HCT116 (cell line): ENCODE measurements around the gene LCN2. TPM values are rescaled to one million over a fixed set of nuclear protein-coding genes. Genes with fewer than 3 reads are reported as not detected.
A peak's percentile ranks its signal among the peaks of the same experiment; 100 is the strongest.

Source experiments
- ATAC-seq: fragments of 200-7000 bp; cut with Tn5 transposase; 2 replicates; pipeline ENCODE4 v1.9.1; 2020; ENCODE audit warnings: mild to moderate bottlenecking, moderate library complexity
- BruUV-seq: library from RNA; stranded (reverse); fragments of 400-500 nt; replicated peaks from 2 replicates; lab custom pipeline; 2021; lab: Mats Ljungman, UMichigan
- CTCF ChIA-PET: fragments of 300-600 bp; sonication (Branson Sonifier 250); formaldehyde crosslinking; loops from one replicate; lab custom pipeline; 2021; ENCODE audit warnings: antibody characterized with exemption; lab: Charles Lee
- POLR2A ChIA-PET: fragments of 300-600, 350-600 bp; sonication (Branson Sonifier 250); formaldehyde crosslinking; loops from one replicate; lab custom pipeline; 2021; ENCODE audit warnings: antibody characterized with exemption; lab: Charles Lee
- RAD21 ChIA-PET, 2 experiments: fragments of 300-600 bp; sonication (Branson Sonifier 250); formaldehyde crosslinking; loops; one replicate each; lab custom pipeline; 2023; ENCODE audit warnings: low total read pairs in 2 of 2; ENCODE audit not compliant: uncharacterized antibody in 2 of 2, unreplicated experiment in 2 of 2, low non-redundant PET in 1 of 2; lab: Charles Lee
- DNase-seq: peaks from one replicate; pipeline ENCODE4 v3.0.0-alpha.2; 2010; ENCODE audit warnings: low read depth, low spot score
- H2AFZ ChIP-seq: fragments of 200-600 bp; shearing (Covaris generic), sonication (generic); 2 replicates; pipeline ENCODE4 v1.6.1; 2017; ENCODE audit warnings: low read depth, mixed run types, mixed read lengths, antibody characterized with exemption, low read length; ENCODE audit not compliant: poor library complexity, severe bottlenecking
- H3K27ac ChIP-seq: 2 replicates; pipeline ENCODE4 v1.5.1; 2012; ENCODE audit warnings: low read depth, low read length
- H3K27me3 ChIP-seq: fragments of 200-600 bp; sonication (generic); 2 replicates; pipeline ENCODE4 v1.6.1; 2016; ENCODE audit warnings: mixed run types, low read length, mixed read lengths; ENCODE audit not compliant: insufficient read depth
- H3K36me3 ChIP-seq, 2 experiments: fragments of 200-500 bp in 1 of 2; fragments of 200-600 bp in 1 of 2; sonication (Bioruptor generic) in 1 of 2; sonication (generic) in 1 of 2; 2 replicates each; pipeline versions ENCODE4 v1.5.1 to v1.6.1; 2014 to 2016; ENCODE audit warnings: low read length in 2 of 2, inconsistent platforms in 1 of 2, mixed read lengths in 1 of 2, mixed run types in 1 of 2; ENCODE audit not compliant: insufficient read depth in 2 of 2, control insufficient read depth in 1 of 2
- H3K4me1 ChIP-seq, 2 experiments: fragments of 200-600 bp in 1 of 2; sonication (generic) in 1 of 2; 2 replicates each; pipeline versions ENCODE4 v1.5.1 to v1.6.1; 2012 to 2017; ENCODE audit warnings: low read length in 2 of 2, inconsistent platforms in 1 of 2, mild to moderate bottlenecking in 1 of 2, mixed read lengths in 1 of 2, mixed run types in 1 of 2, moderate library complexity in 1 of 2; ENCODE audit not compliant: insufficient read depth in 2 of 2, control insufficient read depth in 1 of 2
- H3K4me2 ChIP-seq: fragments of 200-600 bp; sonication (generic); 2 replicates; pipeline ENCODE4 v1.6.1; 2017; ENCODE audit warnings: mixed run types, low read length, mixed read lengths
- H3K4me3 ChIP-seq, 2 experiments: fragments of 200-600 bp in 1 of 2; sonication (generic) in 1 of 2; replicated peaks in 1 of 2; 2 replicates each; pipeline ENCODE4 v1.5.1; 2011 to 2016; ENCODE audit warnings: low read length in 2 of 2, control low read depth in 1 of 2, low read depth in 1 of 2, mild to moderate bottlenecking in 1 of 2, mixed read lengths in 1 of 2, mixed run types in 1 of 2
- H3K79me2 ChIP-seq: fragments of 200-600 bp; sonication (generic); 2 replicates; pipeline ENCODE4 v1.6.1; 2017; ENCODE audit warnings: mild to moderate bottlenecking, mixed run types, low read length, moderate library complexity, mixed read lengths; ENCODE audit not compliant: insufficient read depth
- H3K9ac ChIP-seq: fragments of 200-600 bp; sonication (generic); 2 replicates; pipeline ENCODE4 v1.6.1; 2016; ENCODE audit warnings: low read length, mixed read lengths
- H3K9me2 ChIP-seq: fragments of 200-600 bp; sonication (generic), shearing (Covaris generic); 2 replicates; pipeline ENCODE4 v1.6.1; 2017; ENCODE audit warnings: mixed run types, mild to moderate bottlenecking, moderate library complexity; ENCODE audit not compliant: insufficient read depth
- H3K9me3 ChIP-seq, 2 experiments: fragments of 200-500 bp in 1 of 2; fragments of 200-600 bp in 1 of 2; sonication (Bioruptor generic) in 1 of 2; sonication (generic) in 1 of 2; 2 replicates each; pipeline ENCODE4 v1.6.1; 2014 to 2017; ENCODE audit warnings: low read length in 2 of 2, mixed read lengths in 2 of 2, inconsistent platforms in 1 of 2, low read depth in 1 of 2, mild to moderate bottlenecking in 1 of 2, mixed run types in 1 of 2, moderate library complexity in 1 of 2; ENCODE audit not compliant: control insufficient read depth in 1 of 2, insufficient read depth in 1 of 2
- H4K20me1 ChIP-seq: fragments of 200-600 bp; sonication (generic), shearing (Covaris generic); 2 replicates; pipeline ENCODE4 v1.6.1; 2017; ENCODE audit warnings: mixed run types, mild to moderate bottlenecking, moderate library complexity; ENCODE audit not compliant: insufficient read depth
- CBX3 ChIP-seq: IDR thresholded peaks from 2 replicates; pipeline ENCODE4 v1.6.1; 2012; ENCODE audit warnings: low read depth
- EGR1 ChIP-seq: IDR thresholded peaks from 2 replicates; pipeline ENCODE4 v1.6.1; 2012; ENCODE audit warnings: low read depth
- EZH2 ChIP-seq: fragments of 200-600 bp; sonication (generic); IDR thresholded peaks from 2 replicates; pipeline ENCODE4 v1.6.1; 2017; ENCODE audit warnings: antibody characterized with exemption, mixed run types
- EZH2phosphoT487 ChIP-seq: fragments of 200-600 bp; IDR thresholded peaks from 2 replicates; pipeline ENCODE4 v1.6.1; 2018; ENCODE audit warnings: antibody characterized with exemption, borderline replicate concordance
- JUND ChIP-seq: IDR thresholded peaks from 2 replicates; pipeline ENCODE4 v1.6.1; 2012
- POLR2A ChIP-seq: IDR thresholded peaks from 2 replicates; pipeline ENCODE4 v1.7.0; 2011; ENCODE audit warnings: borderline replicate concordance; ENCODE audit not compliant: insufficient read depth, insufficient read length; ENCODE audit errors: extremely low read depth
- POLR2AphosphoS5 ChIP-seq: IDR thresholded peaks from 2 replicates; pipeline ENCODE4 v1.6.1; 2011; ENCODE audit warnings: mild to moderate bottlenecking, low read depth, low read length, moderate library complexity
- intact Hi-C: fragments of 100-400 bp; cut with micrococcal nuclease; formaldehyde crosslinking; loops from 2 replicates; pipeline ENCODE4 v1.10.0; 2022
- total RNA-seq: library from RNA; stranded (reverse); gene quantifications from one replicate; pipeline ENCODE4 v1.2.1, GENCODE V29; 2021; ENCODE audit not compliant: unreplicated experiment

Gene LCN2
- total RNA-seq, 1 experiment from 2014 or later, result 9.2 TPM

DNA sequence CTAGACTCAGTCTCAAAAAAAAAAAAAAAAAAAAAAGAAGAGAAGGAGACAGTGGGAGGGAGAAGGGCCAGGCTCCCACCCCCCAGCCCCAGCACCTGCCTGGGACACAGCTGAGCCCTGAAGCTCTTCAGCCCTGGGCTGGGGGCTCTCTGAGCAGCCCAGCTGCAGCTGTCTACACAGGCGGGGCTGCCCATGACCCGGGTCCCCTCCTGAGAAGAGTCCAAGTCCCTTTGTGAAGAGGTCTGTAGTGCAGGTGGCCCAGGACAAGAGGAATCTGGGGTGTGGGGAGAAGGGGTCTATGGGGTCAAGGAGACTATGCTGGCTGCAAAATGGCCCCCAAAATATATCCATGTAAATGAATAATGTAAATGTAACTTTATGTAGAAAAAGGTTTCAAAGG lies 6.7 kb upstream of the LCN2 start:
- TF ChIP-seq POLR2AphosphoS5 (no peak), JUND (no peak)
- no peak overlapping the region for H3K4me2 ChIP-seq
- H3K9me3 ChIP-seq, result no peaks in the 10 kb centered on the region
- POLR2A ChIA-PET, result interaction anchor here (1.1 kb wide), 1 partner anchor 14 kb away, joined by 3 read pairs; no protein-coding TSS in a partner anchor
- intact Hi-C loops, result no loop called here
- no peak overlapping the region for H3K9ac ChIP-seq
- H2AFZ ChIP-seq, result no peak overlapping the region
- H3K9me2 ChIP-seq, result no peaks in the 10 kb centered on the region
- no peak for ATAC-seq
- H3K79me2 ChIP-seq, result no peaks in the 10 kb centered on the region
- no peak for DNase-seq
- H4K20me1 ChIP-seq, result no peaks in the 10 kb centered on the region
- no peak overlapping the region for H3K4me3 ChIP-seq
- no peaks in the 10 kb centered on the region for H3K36me3 ChIP-seq
- no peaks in the 10 kb centered on the region for H3K27me3 ChIP-seq
- BruUV-seq, result no TSS peak
- H3K4me1 ChIP-seq, result peaks cover 0 to 4% of the 10 kb centered on the region in 2 experiments; a peak in 1 of 4 replicates
- no peak overlapping the region for H3K27ac ChIP-seq
- RAD21 ChIA-PET, result no interaction called here
- CTCF ChIA-PET, result interaction anchor here (1.3 kb wide), 1 partner anchor 18 kb away, joined by 6 read pairs; no protein-coding TSS in a partner anchor

DNA sequence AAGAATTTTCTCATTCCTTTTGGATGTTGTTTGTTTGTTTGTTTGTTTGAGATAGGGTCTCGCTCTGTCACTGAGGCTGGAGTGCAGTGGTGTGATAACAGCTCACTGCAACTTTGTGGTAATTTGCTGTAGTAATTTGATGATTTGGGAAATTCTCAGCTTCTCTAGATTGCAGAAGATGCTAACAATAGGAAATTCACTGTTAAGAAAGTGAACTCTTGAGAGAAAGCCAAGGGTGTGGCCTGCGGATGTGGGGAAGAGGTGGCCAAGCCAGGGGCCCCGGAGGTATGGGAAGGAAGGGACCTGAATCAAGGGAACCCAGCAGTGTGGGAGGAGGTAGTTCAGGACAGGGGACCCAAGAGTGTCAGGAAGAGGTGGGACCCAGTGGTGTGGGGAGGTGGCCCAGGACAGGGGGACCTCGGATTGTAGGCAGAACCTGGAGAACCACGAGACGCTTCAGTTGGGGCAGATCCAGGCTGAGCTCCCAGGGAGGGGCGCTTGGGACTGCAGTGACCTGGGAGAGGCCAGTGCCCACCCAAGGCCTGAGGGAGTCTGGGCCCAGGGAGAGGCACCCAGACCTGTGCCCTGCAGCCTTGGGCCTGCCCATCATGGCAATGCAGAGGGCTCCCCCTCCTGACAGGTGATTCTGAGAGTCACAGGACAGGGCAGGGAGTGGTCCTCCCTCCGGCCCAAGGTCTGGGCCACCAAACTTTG lies 5.6 kb upstream of the LCN2 start:
- ChIA-PET RAD21 (no interaction called here), CTCF (interaction anchor here (1.3 kb wide), 1 partner anchor 19 kb away, joined by 6 read pairs; no protein-coding TSS in a partner anchor), POLR2A (no interaction called here)
- no peak overlapping the region for H3K4me2 ChIP-seq
- ATAC-seq, result peak; percentile 65
- DNase-seq, result no peak
- no peaks in the 10 kb centered on the region for H4K20me1 ChIP-seq
- H3K79me2 ChIP-seq, result no peaks in the 10 kb centered on the region
- H2AFZ ChIP-seq, result no peak overlapping the region
- no peak overlapping the region for H3K27ac ChIP-seq
- intact Hi-C loops, result no loop called here
- no peaks in the 10 kb centered on the region for H3K36me3 ChIP-seq
- H3K4me3 ChIP-seq, result no peak overlapping the region
- no peaks in the 10 kb centered on the region for H3K9me3 ChIP-seq
- H3K9me2 ChIP-seq, result no peaks in the 10 kb centered on the region
- H3K9ac ChIP-seq, result no peak overlapping the region
- BruUV-seq, result no TSS peak
- H3K4me1 ChIP-seq, result peaks cover 2 to 9% of the 10 kb centered on the region in 2 experiments; a peak in 3 of 4 replicates
- H3K27me3 ChIP-seq, result no peaks in the 10 kb centered on the region
- TF ChIP-seq EZH2 (no peak), CBX3 (no peak), EGR1 (no peak), POLR2AphosphoS5 (no peak), EZH2phosphoT487 (no peak), POLR2A (no peak)
